HL-60 (cell line): ENCODE data around the gene CWH43.

Source experiments
- CTCF ChIP-seq: IDR thresholded peaks from one replicate; pipeline ENCODE4 v1.5.1; 2011; ENCODE audit warnings: low read length, control low read depth, inconsistent platforms; ENCODE audit not compliant: insufficient read depth
- REST ChIP-seq: IDR thresholded peaks from 2 replicates; pipeline ENCODE4 v1.6.1; 2012; ENCODE audit warnings: low read depth; ENCODE audit not compliant: insufficient replicate concordance
- SPI1 ChIP-seq: IDR thresholded peaks from 2 replicates; pipeline ENCODE4 v1.6.1; 2012; ENCODE audit warnings: low read depth, mild to moderate bottlenecking, borderline replicate concordance

GRCh38 chr4:48945981-48946380 is 40.1 kb upstream of the CWH43 start:
- no peak for TF ChIP-seq REST
- no peak for TF ChIP-seq CTCF
- no peak for TF ChIP-seq SPI1
